Upper lobe of left lung (tissue), 6 donors: ENCODE measurements around the gene CNTNAP5. TPM values are rescaled to one million over a fixed set of nuclear protein-coding genes. Genes with fewer than 3 reads are reported as not detected.

Experiments used
- ATAC-seq, 2 donors: fragments of 200-7000 bp; cut with Tn5 transposase; one replicate each; pipeline ENCODE4 v1.9.1; 2022; ENCODE audit warnings: mild to moderate bottlenecking in 2 of 2, moderate library complexity in 2 of 2; ENCODE audit not compliant: low FRiP score in 2 of 2
- DNase-seq, 2 donors: peaks; one replicate each; pipeline ENCODE4 v3.0.0-alpha.2; 2019 to 2020
- H3K27ac ChIP-seq, 4 donors: fragments of 200-600 bp; sonication (generic); one replicate each; pipeline ENCODE4 v1.5.1; 2016 to 2019
- H3K27me3 ChIP-seq, 4 donors: fragments of 200-600 bp; sonication (generic); one replicate each; pipeline ENCODE4 v1.5.1; 2017 to 2019
- H3K36me3 ChIP-seq, 4 donors: fragments of 200-600 bp; sonication (generic); one replicate each; pipeline ENCODE4 v1.5.1; 2016 to 2019
- H3K4me1 ChIP-seq, 4 donors: fragments of 200-600 bp; sonication (generic); one replicate each; pipeline ENCODE4 v1.5.1; 2018 to 2019
- H3K4me3 ChIP-seq, 4 donors: fragments of 200-600 bp; sonication (generic); one replicate each; pipeline ENCODE4 v1.5.1; 2017 to 2019; ENCODE audit warnings: mild to moderate bottlenecking in 2 of 4, moderate library complexity in 1 of 4
- H3K9me3 ChIP-seq, 4 donors: fragments of 200-600 bp; sonication (generic); one replicate each; pipeline ENCODE4 v1.5.1; 2018 to 2019
- CTCF ChIP-seq, 6 experiments: fragments of 450-650 bp in 4 of 6; fragments of 200-600 bp in 2 of 6; sonication (generic) in 2 of 6; IDR thresholded peaks; one replicate each; pipeline ENCODE4 v1.5.1; 2016 to 2019; ENCODE audit warnings: antibody characterized with exemption in 6 of 6
- EP300 ChIP-seq, 4 donors: sonication (generic); formaldehyde crosslinking; IDR thresholded peaks; one replicate each; pipeline ENCODE4 v1.5.1; 2017; ENCODE audit warnings: antibody characterized with exemption in 4 of 4, control low read depth in 2 of 4
- POLR2A ChIP-seq, 4 donors: fragments of 450-650 bp; IDR thresholded peaks; one replicate each; pipeline ENCODE4 v1.5.1; 2016 to 2017; ENCODE audit warnings: antibody characterized with exemption in 4 of 4, mild to moderate bottlenecking in 2 of 4
- POLR2AphosphoS5 ChIP-seq, 2 donors: sonication (generic); formaldehyde crosslinking; IDR thresholded peaks; one replicate each; pipeline ENCODE4 v1.5.1; 2017; ENCODE audit warnings: antibody characterized with exemption in 2 of 2
- WGBS, 2 donors: methylation state at CpG; one replicate each; pipeline ENCODE4 v1.1.5; 2017 to 2018; 5-methylcytosine and 5-hydroxymethylcytosine counted together
- total RNA-seq, 6 donors: library from RNA; depleted of rRNA in 4 of 6; stranded (reverse); fragments of >200 nt in 4 of 6; gene quantifications; one replicate each; pipeline versions ENCODE4 v1.1.0 to v1.2.1, GENCODE V29; 2016 to 2021
- donor health status: DM: no; HTN: no; CAD: no; lungs with moderate emphysema.
- donor health status: DM: no; HTN: yes; CAD: no; lungs with severe emphysema.

CNTNAP5 gene
- total RNA-seq, 6 donors from 2014 or later: not detected

- TF ChIP-seq CTCF (IDR thresholded peaks at IDR 0.05) (no peak), POLR2AphosphoS5 (IDR thresholded peaks at IDR 0.05) (no peak), POLR2A (IDR thresholded peaks at IDR 0.05) (no peak), EP300 (IDR thresholded peaks at IDR 0.05) (no peak)
- WGBS, 2 donors: 75 to 79% methylated on average over 2 of the region's 2 CpGs
- DNase-seq: no peak
These were observed 271.4 kb downstream of the CNTNAP5 start for GRCh38 chr2:124296470-124296869.

DNA sequence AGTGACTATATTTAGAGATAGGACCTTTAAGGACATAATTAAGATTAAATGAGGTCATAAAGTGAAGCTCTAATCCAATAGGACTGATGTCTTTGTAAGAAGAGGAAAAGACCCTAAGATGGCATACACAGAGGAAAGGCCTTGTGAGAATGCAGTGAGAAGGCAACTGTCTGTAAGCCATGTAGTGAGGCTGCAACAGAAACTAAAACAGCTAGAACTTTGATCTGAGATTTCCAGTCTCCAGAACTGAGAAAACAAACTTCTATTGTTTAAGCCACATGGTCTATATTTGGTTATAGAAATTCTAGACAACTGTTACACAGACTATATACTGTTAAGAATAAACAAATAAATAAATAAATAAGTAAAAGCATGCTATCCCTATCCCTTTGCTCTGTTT lies 276.8 kb downstream of the CNTNAP5 start:
- no peaks in the 10 kb centered on the region for H3K36me3 ChIP-seq
- H3K4me1 ChIP-seq: no peaks in the 10 kb centered on the region
- ATAC-seq (no peak), DNase-seq (no peak)
- no peak overlapping the region for H3K4me3 ChIP-seq
- no peaks in the 10 kb centered on the region for H3K27me3 ChIP-seq
- H3K27ac ChIP-seq: no peak overlapping the region
- TF ChIP-seq CTCF (IDR thresholded peaks at IDR 0.05) (no peak), POLR2AphosphoS5 (IDR thresholded peaks at IDR 0.05) (no peak), EP300 (IDR thresholded peaks at IDR 0.05) (no peak), POLR2A (IDR thresholded peaks at IDR 0.05) (no peak)
- no peaks in the 10 kb centered on the region for H3K9me3 ChIP-seq

More at GRCh38 chr2:124296470-124296869, 271.4 kb downstream of the CNTNAP5 start:
- H3K27me3 ChIP-seq: no peaks in the 10 kb centered on the region
- H3K4me1 ChIP-seq: no peaks in the 10 kb centered on the region
- no peak overlapping the region for H3K4me3 ChIP-seq
- no peak for ATAC-seq
- no peak overlapping the region for H3K27ac ChIP-seq
- no peaks in the 10 kb centered on the region for H3K9me3 ChIP-seq
- H3K36me3 ChIP-seq: no peaks in the 10 kb centered on the region

- WGBS, 2 donors: 73 to 84% methylated on average over 1 of the region's 1 CpG
- no peak for DNase-seq
- no peak for TF ChIP-seq POLR2A (IDR thresholded peaks at IDR 0.05)
- no peak for TF ChIP-seq POLR2AphosphoS5 (IDR thresholded peaks at IDR 0.05)
- no peak for TF ChIP-seq CTCF (IDR thresholded peaks at IDR 0.05)
- no peak for TF ChIP-seq EP300 (IDR thresholded peaks at IDR 0.05)
- H3K27ac ChIP-seq: no peak overlapping the region
- H3K36me3 ChIP-seq: no peaks in the 10 kb centered on the region
- H3K27me3 ChIP-seq: no peaks in the 10 kb centered on the region
- no peak for ATAC-seq
- no peaks in the 10 kb centered on the region for H3K9me3 ChIP-seq
- H3K4me1 ChIP-seq: no peaks in the 10 kb centered on the region
- H3K4me3 ChIP-seq: no peak overlapping the region
These were observed 283.4 kb downstream of the CNTNAP5 start for GRCh38 chr2:124308319-124309062.

DNA sequence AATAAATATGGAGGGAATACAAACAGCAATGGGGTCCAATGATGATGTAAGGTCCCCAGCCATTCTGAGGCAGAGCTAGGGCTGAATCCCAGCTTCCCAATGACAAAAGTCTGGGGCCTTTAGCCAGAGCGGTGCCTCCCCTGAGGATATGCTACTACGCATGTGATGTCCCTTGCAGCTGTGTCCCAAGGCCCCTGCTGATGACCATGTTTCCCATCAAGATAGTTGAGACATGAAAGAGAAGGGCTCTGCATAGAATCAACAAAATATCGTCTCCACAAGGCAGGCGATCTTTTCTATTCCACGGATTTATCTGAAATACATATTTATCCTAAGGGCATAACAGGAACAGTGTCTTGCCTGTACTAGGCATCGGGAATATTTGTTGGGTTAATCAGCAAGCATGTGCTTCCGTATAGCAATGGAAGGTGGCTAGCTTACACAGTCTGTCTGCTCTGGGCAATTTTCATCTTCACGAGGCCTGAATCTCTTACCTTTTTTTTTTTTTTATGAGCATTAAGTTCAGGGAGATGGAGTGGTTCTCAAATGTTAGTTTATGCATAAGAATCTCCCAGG lies 284.6 kb downstream of the CNTNAP5 start:
- no peak for DNase-seq
- Histone ChIP-seq H3K4me1 (no peaks in the 10 kb centered on the region), H3K27ac (no peak overlapping the region), H3K36me3 (no peaks in the 10 kb centered on the region), H3K9me3 (no peaks in the 10 kb centered on the region), H3K4me3 (no peak overlapping the region), H3K27me3 (no peaks in the 10 kb centered on the region)
- TF ChIP-seq CTCF (IDR thresholded peaks at IDR 0.05) (no peak), EP300 (IDR thresholded peaks at IDR 0.05) (no peak), POLR2AphosphoS5 (IDR thresholded peaks at IDR 0.05) (no peak), POLR2A (IDR thresholded peaks at IDR 0.05) (no peak)
- no peak for ATAC-seq
- 83 to 90% methylated on average over 8 of the region's 8 CpGs for WGBS, 2 donors

DNA sequence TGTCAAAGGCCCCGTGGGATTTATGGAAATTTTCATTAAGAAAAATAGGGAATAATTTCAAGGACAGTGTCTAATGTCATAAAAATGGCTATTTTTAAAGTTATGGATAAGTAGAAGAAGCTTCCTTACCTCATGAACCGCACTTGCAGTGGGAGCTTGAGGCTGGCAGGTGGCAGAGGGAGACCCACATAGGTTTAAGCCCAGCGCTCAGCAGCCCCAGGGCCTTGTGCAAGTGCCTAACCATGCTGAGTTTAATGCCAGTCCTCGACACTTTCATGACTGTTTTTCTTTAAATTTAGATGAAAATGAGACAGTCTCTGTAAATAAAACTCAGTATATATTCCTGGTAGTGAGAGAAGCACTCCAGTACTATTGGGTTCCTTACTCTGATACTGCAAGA lies 285.6 kb downstream of the CNTNAP5 start:
- no peak for ATAC-seq

More for the DNA sequence above, 285.6 kb downstream of the CNTNAP5 start:
- Histone ChIP-seq H3K9me3 (no peaks in the 10 kb centered on the region), H3K4me3 (no peak overlapping the region), H3K27ac (no peak overlapping the region), H3K27me3 (no peaks in the 10 kb centered on the region), H3K4me1 (no peaks in the 10 kb centered on the region), H3K36me3 (no peaks in the 10 kb centered on the region)
- TF ChIP-seq CTCF (IDR thresholded peaks at IDR 0.05): no peak
- no peak for TF ChIP-seq POLR2AphosphoS5 (IDR thresholded peaks at IDR 0.05)
- no peak for TF ChIP-seq EP300 (IDR thresholded peaks at IDR 0.05)
- no peak for TF ChIP-seq POLR2A (IDR thresholded peaks at IDR 0.05)
- WGBS, 2 donors: 82 to 91% methylated on average over 4 of the region's 4 CpGs
- no peak for DNase-seq
